Ascending aorta (tissue), 2 donors: ENCODE data around the gene TRIM47. TPM values are rescaled to one million over a fixed set of nuclear protein-coding genes. Genes with fewer than 3 reads are reported as not detected.

Experiments
- DNase-seq, 2 donors: peaks; one replicate each; pipeline ENCODE4 v3.0.0-alpha.2; 2019; ENCODE audit warnings: low spot score in 2 of 2
- H3K27ac ChIP-seq, 2 donors: fragments of 200-600 bp; sonication (generic); one replicate each; pipeline ENCODE4 v1.5.1; 2016 to 2017; ENCODE audit warnings: mild to moderate bottlenecking in 1 of 2
- H3K27me3 ChIP-seq: fragments of 200-600 bp; sonication (generic); one replicate; pipeline ENCODE4 v1.5.1; 2017
- H3K36me3 ChIP-seq, 2 donors: fragments of 200-600 bp; sonication (generic); one replicate each; pipeline ENCODE4 v1.5.1; 2016
- H3K4me1 ChIP-seq, 2 donors: fragments of 200-600 bp; sonication (generic); one replicate each; pipeline ENCODE4 v1.5.1; 2016 to 2017; ENCODE audit warnings: mild to moderate bottlenecking in 1 of 2
- H3K4me3 ChIP-seq, 2 donors: fragments of 200-600 bp; sonication (generic); one replicate each; pipeline ENCODE4 v1.5.1; 2016 to 2017; ENCODE audit warnings: mild to moderate bottlenecking in 1 of 2
- H3K9me3 ChIP-seq, 2 donors: fragments of 200-600 bp; sonication (generic); one replicate each; pipeline ENCODE4 v1.5.1; 2016
- intact Hi-C: fragments of 100-400 bp; cut with DNase I; formaldehyde crosslinking; loops from one replicate; pipeline ENCODE4 v1.15.1; 2023
- total RNA-seq: library from RNA; depleted of rRNA; stranded (reverse); fragments of >200 nt; gene quantifications from one replicate; pipeline ENCODE4 v1.1.0, GENCODE V29; 2016
- TF ChIP-seq, protein P1 (sequence below), 3 experiments: fragments of 200-600 bp in 2 of 3; fragments of 450-650 bp in 1 of 3; sonication (generic) in 2 of 3; IDR thresholded peaks; one replicate each; pipeline ENCODE4 v1.5.1; 2016 to 2019; ENCODE audit warnings: antibody characterized with exemption in 3 of 3, mild to moderate bottlenecking in 1 of 3, moderate library complexity in 1 of 3

The TRIM47 gene
- total RNA-seq, 1 donor from 2014 or later: 132 TPM

DNA sequence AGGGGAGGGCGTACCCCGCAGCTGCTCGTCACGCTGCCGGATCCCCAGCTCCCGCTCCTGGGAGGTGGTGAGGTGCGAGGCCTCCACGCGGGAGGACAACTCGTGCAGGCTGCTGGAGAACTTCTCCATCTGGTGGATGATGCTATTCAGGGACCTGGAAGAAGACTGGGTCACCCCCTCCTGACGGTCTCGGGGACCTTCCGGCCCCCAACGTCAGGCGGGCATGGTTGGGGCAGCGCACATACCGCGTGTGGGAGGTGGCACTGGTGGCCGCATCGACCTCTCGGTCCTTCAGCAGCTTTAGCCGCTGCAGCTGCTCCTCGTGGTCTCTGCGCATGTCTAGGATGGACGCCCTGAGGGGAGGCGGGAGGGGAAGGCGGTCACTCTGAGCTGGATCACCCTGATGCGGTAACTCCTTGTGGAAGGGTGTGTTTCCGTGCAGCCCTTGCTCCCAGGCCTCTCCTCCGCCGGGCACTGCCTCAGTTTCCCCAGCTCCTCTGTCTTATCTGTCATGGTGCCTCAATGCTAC lies 39.6 kb upstream of the TRIM47 start:
- TF ChIP-seq, protein P1, sequence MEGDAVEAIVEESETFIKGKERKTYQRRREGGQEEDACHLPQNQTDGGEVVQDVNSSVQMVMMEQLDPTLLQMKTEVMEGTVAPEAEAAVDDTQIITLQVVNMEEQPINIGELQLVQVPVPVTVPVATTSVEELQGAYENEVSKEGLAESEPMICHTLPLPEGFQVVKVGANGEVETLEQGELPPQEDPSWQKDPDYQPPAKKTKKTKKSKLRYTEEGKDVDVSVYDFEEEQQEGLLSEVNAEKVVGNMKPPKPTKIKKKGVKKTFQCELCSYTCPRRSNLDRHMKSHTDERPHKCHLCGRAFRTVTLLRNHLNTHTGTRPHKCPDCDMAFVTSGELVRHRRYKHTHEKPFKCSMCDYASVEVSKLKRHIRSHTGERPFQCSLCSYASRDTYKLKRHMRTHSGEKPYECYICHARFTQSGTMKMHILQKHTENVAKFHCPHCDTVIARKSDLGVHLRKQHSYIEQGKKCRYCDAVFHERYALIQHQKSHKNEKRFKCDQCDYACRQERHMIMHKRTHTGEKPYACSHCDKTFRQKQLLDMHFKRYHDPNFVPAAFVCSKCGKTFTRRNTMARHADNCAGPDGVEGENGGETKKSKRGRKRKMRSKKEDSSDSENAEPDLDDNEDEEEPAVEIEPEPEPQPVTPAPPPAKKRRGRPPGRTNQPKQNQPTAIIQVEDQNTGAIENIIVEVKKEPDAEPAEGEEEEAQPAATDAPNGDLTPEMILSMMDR (IDR thresholded peaks at IDR 0.05): no peak
- peaks cover 13% of the 10 kb centered on the region in 2 donors for H3K36me3 ChIP-seq
- intact Hi-C loops: no loop called here

DNA sequence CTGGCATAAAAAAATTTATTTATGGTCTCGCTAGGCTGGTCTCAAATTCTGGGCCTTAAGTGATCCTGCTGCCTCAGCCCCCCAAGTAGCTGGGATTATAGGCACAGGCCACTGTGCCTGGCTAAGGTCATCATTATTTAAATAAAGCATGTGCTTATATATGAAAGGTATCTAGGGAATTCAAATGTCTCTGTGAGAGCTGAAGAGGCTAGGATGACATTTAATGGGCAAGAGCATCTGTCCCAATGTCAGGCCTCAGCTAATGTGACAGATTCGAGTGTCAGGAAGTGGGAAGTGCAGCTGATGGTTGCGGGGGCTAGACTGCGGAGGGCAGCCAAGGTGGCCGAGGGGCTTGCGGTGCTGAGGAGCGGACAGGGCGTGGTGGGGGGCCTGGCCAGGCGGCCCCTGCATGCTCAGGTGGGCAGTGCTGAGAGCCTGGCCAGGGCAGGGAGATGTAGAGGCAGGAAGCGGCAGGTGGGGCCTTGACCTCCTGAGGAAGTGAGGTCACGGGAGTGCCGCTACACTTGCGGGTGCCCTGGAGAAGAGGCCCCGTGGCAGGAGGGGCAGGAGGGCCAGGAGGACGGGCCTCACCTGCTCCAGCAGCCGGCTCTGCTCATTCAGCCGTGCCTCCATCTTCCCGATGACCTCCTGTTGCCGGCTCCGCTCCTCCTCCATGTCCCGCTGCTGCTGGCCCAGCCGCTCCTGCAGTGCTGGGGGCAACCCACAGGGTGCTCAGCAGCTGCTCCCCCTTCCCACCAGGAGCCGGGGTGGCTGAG lies 38.9 kb upstream of the TRIM47 start:
- H3K4me1 ChIP-seq: no peaks in the 10 kb centered on the region
- no peak overlapping the region for H3K27ac ChIP-seq
- DNase-seq: no peak
- no peaks in the 10 kb centered on the region for H3K9me3 ChIP-seq
- H3K27me3 ChIP-seq: no peaks in the 10 kb centered on the region
- no peak overlapping the region for H3K4me3 ChIP-seq
- TF ChIP-seq, protein P1 (IDR thresholded peaks at IDR 0.05): no peak
- peaks cover 8 to 12% of the 10 kb centered on the region in 2 donors for H3K36me3 ChIP-seq
- intact Hi-C loops: no loop called here

More for the DNA sequence above, 39.6 kb upstream of the TRIM47 start:
- Histone ChIP-seq H3K9me3 (no peaks in the 10 kb centered on the region), H3K4me1 (no peaks in the 10 kb centered on the region), H3K27ac (no peak overlapping the region), H3K4me3 (no peak overlapping the region), H3K27me3 (no peaks in the 10 kb centered on the region)
- no peak for DNase-seq

DNA sequence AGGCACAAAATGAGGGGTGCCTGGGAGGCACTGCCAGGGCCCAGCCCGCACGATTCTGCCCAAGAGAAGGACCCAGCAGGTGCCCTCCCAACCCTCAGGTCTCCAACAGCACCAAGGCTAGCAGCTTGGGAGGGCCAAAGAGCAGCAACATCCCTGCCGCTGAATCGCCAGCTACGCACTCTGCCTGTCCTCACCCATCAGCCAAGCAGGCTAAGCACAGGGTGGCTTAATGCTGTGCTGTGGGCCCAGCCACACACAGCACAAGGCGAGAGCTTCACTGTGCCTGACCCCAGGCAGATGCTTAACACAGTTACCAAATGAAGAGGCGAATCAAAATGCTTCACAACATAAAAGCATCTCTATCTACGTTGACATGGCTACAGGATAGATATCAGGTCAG lies 36.9 kb upstream of the TRIM47 start:
- no peaks in the 10 kb centered on the region for H3K4me1 ChIP-seq
- H3K4me3 ChIP-seq: no peak overlapping the region
- no peaks in the 10 kb centered on the region for H3K27me3 ChIP-seq
- DNase-seq: no peak
- H3K9me3 ChIP-seq: no peaks in the 10 kb centered on the region
- intact Hi-C loops: no loop called here
- TF ChIP-seq, protein P1 (IDR thresholded peaks at IDR 0.05): no peak
- peaks cover 8 to 18% of the 10 kb centered on the region in 2 donors for H3K36me3 ChIP-seq
- H3K27ac ChIP-seq: no peak overlapping the region

DNA sequence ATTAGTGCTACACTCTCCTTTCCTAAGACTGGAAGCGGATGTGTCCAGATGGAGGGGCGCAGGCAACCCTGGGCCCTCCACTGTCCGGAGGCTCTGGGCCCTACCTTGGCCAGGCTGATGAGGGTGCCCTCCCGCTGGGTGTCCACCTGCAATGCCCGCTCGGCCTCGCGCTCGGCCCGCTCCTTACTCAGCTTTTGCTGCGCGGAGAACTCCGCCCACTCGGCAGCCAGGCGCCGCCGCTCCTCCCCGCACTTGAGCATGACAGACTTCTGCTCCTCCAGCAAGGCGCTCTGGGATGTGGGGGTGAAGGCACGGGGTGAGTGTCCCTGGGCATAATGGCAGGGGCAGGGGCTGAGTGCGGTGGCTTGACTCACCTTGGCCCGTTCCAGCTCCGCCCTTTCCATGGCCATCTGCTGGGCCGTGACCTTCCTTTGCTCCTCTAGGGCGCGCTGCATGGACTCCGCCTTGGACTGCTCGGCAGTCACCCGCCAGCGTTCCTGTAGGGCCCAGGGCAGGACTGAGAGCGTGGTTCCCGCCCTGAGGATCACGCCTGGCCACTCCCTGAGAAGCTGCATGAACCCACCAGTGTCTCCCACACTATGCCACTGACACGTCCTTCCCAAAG lies 36.4 kb upstream of the TRIM47 start:
- Histone ChIP-seq H3K36me3 (peaks cover 8 to 18% of the 10 kb centered on the region in 2 donors), H3K27ac (no peak overlapping the region), H3K9me3 (no peaks in the 10 kb centered on the region), H3K27me3 (no peaks in the 10 kb centered on the region), H3K4me3 (no peak overlapping the region), H3K4me1 (no peaks in the 10 kb centered on the region)
- TF ChIP-seq, protein P1 (IDR thresholded peaks at IDR 0.05): no peak
- DNase-seq: no peak
- intact Hi-C loops: no loop called here

DNA sequence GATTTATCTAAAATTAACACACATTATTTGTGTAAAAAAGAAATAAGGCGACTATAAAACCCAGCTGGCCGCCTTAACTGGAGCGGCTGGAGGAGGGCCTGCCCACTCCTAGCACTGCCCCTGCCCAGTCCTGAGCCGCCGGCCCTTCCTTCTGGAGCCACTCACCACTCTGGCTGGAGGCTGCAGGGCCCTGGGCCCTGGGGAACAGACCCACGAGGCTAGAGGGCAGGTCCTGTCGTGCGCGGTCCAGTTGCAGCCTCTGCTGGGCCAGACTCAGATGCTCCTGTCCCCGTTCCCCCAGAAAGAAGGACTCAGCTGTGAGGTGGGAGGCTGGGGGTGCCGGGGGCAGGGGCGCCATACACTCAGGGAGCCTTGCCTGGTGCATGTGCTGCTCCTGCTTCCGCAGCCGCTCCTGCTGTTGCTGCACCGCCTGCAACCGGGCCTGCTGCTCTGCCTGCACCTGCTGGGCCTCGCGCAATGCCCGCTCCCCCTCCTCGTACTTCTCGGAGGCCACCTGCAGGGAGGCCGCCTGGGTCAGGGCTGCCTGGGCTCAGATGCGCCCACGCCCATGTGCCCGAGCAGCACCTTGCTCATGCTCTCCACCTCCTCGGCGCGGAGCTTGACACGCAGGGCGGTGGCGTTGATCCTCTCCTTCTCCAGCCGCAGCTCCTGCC lies 35.3 kb upstream of the TRIM47 start:
- TF ChIP-seq, protein P1 (IDR thresholded peaks at IDR 0.05): no peak
- Histone ChIP-seq H3K27me3 (no peaks in the 10 kb centered on the region), H3K9me3 (no peaks in the 10 kb centered on the region), H3K4me3 (no peak overlapping the region), H3K36me3 (peaks cover 8 to 18% of the 10 kb centered on the region in 2 donors), H3K4me1 (no peaks in the 10 kb centered on the region), H3K27ac (no peak overlapping the region)
- intact Hi-C loops: no loop called here
- DNase-seq: no peak
